Upper lobe of left lung (tissue), 6 donors: ENCODE results near the gene PDYN. TPM values are rescaled to one million over a fixed set of nuclear protein-coding genes. Genes with fewer than 3 reads are reported as not detected.

Experiments used
- ATAC-seq, 2 donors: fragments of 200-7000 bp; cut with Tn5 transposase; one replicate each; pipeline ENCODE4 v1.9.1; 2022; ENCODE audit warnings: mild to moderate bottlenecking in 2 of 2, moderate library complexity in 2 of 2; ENCODE audit not compliant: low FRiP score in 2 of 2
- DNase-seq, 2 donors: peaks; one replicate each; pipeline ENCODE4 v3.0.0-alpha.2; 2019 to 2020
- H3K27ac ChIP-seq, 4 donors: fragments of 200-600 bp; sonication (generic); one replicate each; pipeline ENCODE4 v1.5.1; 2016 to 2019
- H3K27me3 ChIP-seq, 4 donors: fragments of 200-600 bp; sonication (generic); one replicate each; pipeline ENCODE4 v1.5.1; 2017 to 2019
- H3K36me3 ChIP-seq, 4 donors: fragments of 200-600 bp; sonication (generic); one replicate each; pipeline ENCODE4 v1.5.1; 2016 to 2019
- H3K4me1 ChIP-seq, 4 donors: fragments of 200-600 bp; sonication (generic); one replicate each; pipeline ENCODE4 v1.5.1; 2018 to 2019
- H3K4me3 ChIP-seq, 4 donors: fragments of 200-600 bp; sonication (generic); one replicate each; pipeline ENCODE4 v1.5.1; 2017 to 2019; ENCODE audit warnings: mild to moderate bottlenecking in 2 of 4, moderate library complexity in 1 of 4
- H3K9me3 ChIP-seq, 4 donors: fragments of 200-600 bp; sonication (generic); one replicate each; pipeline ENCODE4 v1.5.1; 2018 to 2019
- EP300 ChIP-seq, 4 donors: sonication (generic); formaldehyde crosslinking; IDR thresholded peaks; one replicate each; pipeline ENCODE4 v1.5.1; 2017; ENCODE audit warnings: antibody characterized with exemption in 4 of 4, control low read depth in 2 of 4
- POLR2A ChIP-seq, 4 donors: fragments of 450-650 bp; IDR thresholded peaks; one replicate each; pipeline ENCODE4 v1.5.1; 2016 to 2017; ENCODE audit warnings: antibody characterized with exemption in 4 of 4, mild to moderate bottlenecking in 2 of 4
- POLR2AphosphoS5 ChIP-seq, 2 donors: sonication (generic); formaldehyde crosslinking; IDR thresholded peaks; one replicate each; pipeline ENCODE4 v1.5.1; 2017; ENCODE audit warnings: antibody characterized with exemption in 2 of 2
- WGBS, 2 donors: methylation state at CpG; one replicate each; pipeline ENCODE4 v1.1.5; 2017 to 2018; 5-methylcytosine and 5-hydroxymethylcytosine counted together
- total RNA-seq, 6 donors: library from RNA; depleted of rRNA in 4 of 6; stranded (reverse); fragments of >200 nt in 4 of 6; gene quantifications; one replicate each; pipeline versions ENCODE4 v1.1.0 to v1.2.1, GENCODE V29; 2016 to 2021
- TF ChIP-seq, protein P1 (sequence below), 6 experiments: fragments of 450-650 bp in 4 of 6; fragments of 200-600 bp in 2 of 6; sonication (generic) in 2 of 6; IDR thresholded peaks; one replicate each; pipeline ENCODE4 v1.5.1; 2016 to 2019; ENCODE audit warnings: antibody characterized with exemption in 6 of 6
- donor health status: DM: no; HTN: no; CAD: no; lungs with moderate emphysema.
- donor health status: DM: no; HTN: yes; CAD: no; lungs with severe emphysema.

Gene PDYN
- total RNA-seq, 6 donors from 2014 or later: not detected

DNA sequence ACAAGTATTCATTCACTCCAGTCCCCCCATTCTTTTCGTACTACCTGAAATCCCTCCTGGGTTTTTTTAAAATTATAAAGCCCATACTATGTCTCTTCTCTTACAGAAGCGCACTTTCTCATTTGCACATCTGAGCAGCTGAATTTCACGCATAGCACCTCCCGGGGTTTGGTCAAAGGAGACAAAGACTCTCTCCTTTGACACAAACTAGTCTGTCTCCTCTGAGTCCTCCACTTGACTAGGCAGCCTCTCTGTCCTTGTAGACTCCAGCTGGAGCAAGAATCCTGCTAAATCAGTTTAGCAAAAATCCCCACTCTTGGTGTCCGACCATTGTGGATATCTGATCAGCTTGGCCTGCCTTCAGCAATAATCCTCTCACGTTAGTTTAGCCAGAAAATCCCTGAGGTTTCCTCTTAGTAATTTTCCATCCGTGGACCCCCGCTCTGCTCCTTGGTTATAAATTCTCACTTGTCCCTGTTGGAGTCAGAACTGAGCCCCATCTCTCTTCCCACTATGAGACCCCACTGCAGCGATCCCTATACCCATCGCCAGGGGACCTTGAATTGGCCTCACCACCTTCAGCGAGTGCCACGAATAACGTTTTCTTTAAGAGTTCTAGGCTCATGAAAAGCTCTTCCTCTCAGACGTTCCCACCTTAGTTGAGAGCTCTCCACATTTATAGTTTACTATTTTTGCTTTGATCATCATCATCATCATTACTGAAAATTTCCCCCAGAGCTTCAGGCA lies 29.0 kb downstream of the PDYN start:
- Histone ChIP-seq H3K27me3 (no peaks in the 10 kb centered on the region), H3K9me3 (no peaks in the 10 kb centered on the region), H3K4me1 (peaks cover 5 to 13% (median 10%) of the 10 kb centered on the region in 4 donors), H3K27ac (peak overlapping the region; percentile 1 to 79 (median 48)), H3K36me3 (no peaks in the 10 kb centered on the region), H3K4me3 (peak overlapping the region in 1 of 4 donors; percentile 17)
- 59 to 61% methylated on average over 14 of the region's 14 CpGs for WGBS, 2 donors
- TF ChIP-seq, protein P1, sequence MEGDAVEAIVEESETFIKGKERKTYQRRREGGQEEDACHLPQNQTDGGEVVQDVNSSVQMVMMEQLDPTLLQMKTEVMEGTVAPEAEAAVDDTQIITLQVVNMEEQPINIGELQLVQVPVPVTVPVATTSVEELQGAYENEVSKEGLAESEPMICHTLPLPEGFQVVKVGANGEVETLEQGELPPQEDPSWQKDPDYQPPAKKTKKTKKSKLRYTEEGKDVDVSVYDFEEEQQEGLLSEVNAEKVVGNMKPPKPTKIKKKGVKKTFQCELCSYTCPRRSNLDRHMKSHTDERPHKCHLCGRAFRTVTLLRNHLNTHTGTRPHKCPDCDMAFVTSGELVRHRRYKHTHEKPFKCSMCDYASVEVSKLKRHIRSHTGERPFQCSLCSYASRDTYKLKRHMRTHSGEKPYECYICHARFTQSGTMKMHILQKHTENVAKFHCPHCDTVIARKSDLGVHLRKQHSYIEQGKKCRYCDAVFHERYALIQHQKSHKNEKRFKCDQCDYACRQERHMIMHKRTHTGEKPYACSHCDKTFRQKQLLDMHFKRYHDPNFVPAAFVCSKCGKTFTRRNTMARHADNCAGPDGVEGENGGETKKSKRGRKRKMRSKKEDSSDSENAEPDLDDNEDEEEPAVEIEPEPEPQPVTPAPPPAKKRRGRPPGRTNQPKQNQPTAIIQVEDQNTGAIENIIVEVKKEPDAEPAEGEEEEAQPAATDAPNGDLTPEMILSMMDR (IDR thresholded peaks at IDR 0.05): no peak
- no peak for TF ChIP-seq POLR2AphosphoS5 (IDR thresholded peaks at IDR 0.05)
- no peak for TF ChIP-seq POLR2A (IDR thresholded peaks at IDR 0.05)
- TF ChIP-seq EP300 (IDR thresholded peaks at IDR 0.05): no peak
- no peak for DNase-seq
- ATAC-seq: no peak

DNA sequence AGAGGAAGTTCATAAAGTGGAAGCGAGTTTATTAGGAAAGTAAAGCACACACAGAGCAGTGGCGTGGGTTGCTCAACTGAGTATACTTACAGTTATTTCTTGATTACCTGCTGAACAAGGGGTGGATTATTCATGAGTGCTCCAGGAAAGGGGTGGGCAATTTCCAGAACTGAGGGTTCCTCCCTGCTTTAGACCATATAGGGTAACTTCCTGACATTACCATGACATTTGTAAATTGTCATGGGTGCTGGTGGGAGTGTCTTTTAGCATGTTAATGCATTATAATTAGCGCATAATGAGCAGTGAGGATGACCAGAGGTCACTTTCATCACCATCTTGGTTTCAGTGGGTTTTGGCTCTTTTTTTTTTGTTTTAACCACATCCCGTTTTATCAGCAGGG lies 29.8 kb downstream of the PDYN start:
- Histone ChIP-seq H3K4me3 (no peak overlapping the region), H3K9me3 (no peaks in the 10 kb centered on the region), H3K27me3 (no peaks in the 10 kb centered on the region), H3K27ac (peak overlapping the region in 2 of 4 donors; percentile 7 to 79), H3K36me3 (no peaks in the 10 kb centered on the region), H3K4me1 (peaks cover 5 to 13% (median 10%) of the 10 kb centered on the region in 4 donors)
- WGBS, 2 donors: 53 to 72% methylated on average over 4 of the region's 4 CpGs
- ATAC-seq: no peak
- peak in 1 of 2 donors; percentile 60 for DNase-seq
- TF ChIP-seq, protein P1 (IDR thresholded peaks at IDR 0.05): no peak
- TF ChIP-seq POLR2AphosphoS5 (IDR thresholded peaks at IDR 0.05): peak; percentile 7 to 25

DNA sequence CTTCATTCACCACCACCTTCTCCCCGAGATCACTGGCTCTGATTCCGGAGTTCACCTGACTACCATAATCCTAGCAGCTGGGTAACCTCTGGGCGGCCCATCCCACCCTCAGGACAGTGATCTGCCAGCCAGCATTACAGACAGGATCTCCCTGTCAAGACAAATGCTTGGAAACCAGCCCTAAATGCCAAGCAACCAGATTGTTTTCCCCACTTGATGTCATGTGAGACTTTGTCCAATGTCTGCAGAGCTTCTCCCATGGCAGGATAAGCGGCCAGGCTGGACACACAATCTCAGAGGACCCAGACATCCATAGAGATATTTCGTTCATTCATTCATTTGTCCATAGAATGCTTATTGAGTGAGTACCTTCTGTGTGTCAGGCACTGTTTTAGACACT lies 32.5 kb downstream of the PDYN start:
- TF ChIP-seq POLR2A (IDR thresholded peaks at IDR 0.05) (no peak), EP300 (IDR thresholded peaks at IDR 0.05) (no peak), POLR2AphosphoS5 (IDR thresholded peaks at IDR 0.05) (no peak)
- TF ChIP-seq, protein P1 (IDR thresholded peaks at IDR 0.05): no peak
- WGBS, 2 donors: 86 to 94% methylated on average over 4 to 5 of the region's 5 CpGs
- no peaks in the 10 kb centered on the region for H3K9me3 ChIP-seq
- no peak overlapping the region for H3K4me3 ChIP-seq
- peaks cover 5 to 13% (median 10%) of the 10 kb centered on the region in 4 donors for H3K4me1 ChIP-seq
- no peaks in the 10 kb centered on the region for H3K27me3 ChIP-seq
- no peak overlapping the region for H3K27ac ChIP-seq
- no peaks in the 10 kb centered on the region for H3K36me3 ChIP-seq
- ATAC-seq: no peak
- no peak for DNase-seq

DNA sequence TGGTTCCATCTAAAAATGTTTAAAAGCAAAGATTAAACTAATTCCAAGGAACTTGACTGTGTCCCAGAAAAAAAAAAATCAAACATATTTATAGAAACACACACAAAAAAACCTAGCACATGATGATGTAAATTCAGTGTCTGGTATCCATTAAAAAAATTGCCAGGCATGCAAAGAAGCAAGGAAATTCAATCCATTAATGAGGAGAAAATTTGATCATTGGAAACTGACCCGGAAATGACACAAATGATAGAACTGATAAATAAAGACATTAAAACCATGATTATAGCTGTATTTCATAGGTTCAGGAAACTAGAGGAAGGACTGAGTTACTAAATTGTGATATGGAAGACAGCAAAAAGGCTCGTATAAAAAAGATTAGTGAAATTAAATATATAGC lies 34.7 kb downstream of the PDYN start:
- no peaks in the 10 kb centered on the region for H3K27me3 ChIP-seq
- WGBS, 2 donors: 73 to 76% methylated on average over 2 of the region's 2 CpGs
- no peak for ATAC-seq
- no peak overlapping the region for H3K27ac ChIP-seq
- no peaks in the 10 kb centered on the region for H3K9me3 ChIP-seq
- no peaks in the 10 kb centered on the region for H3K4me1 ChIP-seq
- H3K36me3 ChIP-seq: no peaks in the 10 kb centered on the region
- no peak overlapping the region for H3K4me3 ChIP-seq
- TF ChIP-seq EP300 (IDR thresholded peaks at IDR 0.05) (no peak), POLR2A (IDR thresholded peaks at IDR 0.05) (no peak), POLR2AphosphoS5 (IDR thresholded peaks at IDR 0.05) (no peak)
- TF ChIP-seq, protein P1 (IDR thresholded peaks at IDR 0.05): no peak
- DNase-seq: no peak

DNA sequence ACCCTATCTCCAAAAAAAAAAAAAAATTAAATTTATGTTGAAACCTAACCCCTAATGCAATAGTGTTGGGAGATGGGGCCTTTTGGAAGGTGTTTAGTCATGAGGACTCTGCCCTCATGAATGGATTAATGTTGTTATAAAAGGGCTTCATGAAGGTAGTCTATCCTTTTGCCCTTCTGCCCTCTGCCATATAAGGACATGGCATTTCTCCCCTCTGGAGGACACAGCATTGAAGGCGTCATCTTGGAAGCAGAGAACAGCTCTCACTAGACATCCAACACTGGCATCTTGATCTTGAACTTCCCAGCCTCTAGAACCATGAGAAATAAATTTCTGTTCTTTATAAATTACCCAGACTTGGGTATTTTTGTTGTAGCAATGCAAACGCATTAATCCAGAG lies 35.4 kb downstream of the PDYN start:
- WGBS, 2 donors: 81 to 88% methylated on average over 2 of the region's 2 CpGs
- DNase-seq (no peak), ATAC-seq (no peak)
- no peaks in the 10 kb centered on the region for H3K36me3 ChIP-seq
- H3K27ac ChIP-seq: no peak overlapping the region
- no peak overlapping the region for H3K4me3 ChIP-seq
- TF ChIP-seq POLR2AphosphoS5 (IDR thresholded peaks at IDR 0.05) (no peak), EP300 (IDR thresholded peaks at IDR 0.05) (no peak), POLR2A (IDR thresholded peaks at IDR 0.05) (no peak)
- TF ChIP-seq, protein P1 (IDR thresholded peaks at IDR 0.05): no peak
- H3K9me3 ChIP-seq: no peaks in the 10 kb centered on the region
- no peaks in the 10 kb centered on the region for H3K4me1 ChIP-seq
- H3K27me3 ChIP-seq: no peaks in the 10 kb centered on the region
